GM18505 (cell line): ENCODE measurements around the gene SUPT5H.
"Not testable (repeated sequence)": the region's sequence is repeated elsewhere in the genome, so short reads cannot be mapped to it uniquely, and the experiment has no call there.

Experiments used
- ATAC-seq: cut with Tn5 transposase; IDR thresholded peaks from one replicate; pipeline ENCODE4 v1.9.1; 2021; ENCODE audit not compliant: unreplicated experiment
- POLR2A ChIP-seq: IDR thresholded peaks from 4 replicates; pipeline ENCODE4 v1.6.1; 2011; ENCODE audit warnings: borderline replicate concordance; ENCODE audit not compliant: insufficient read depth, insufficient read length; ENCODE audit errors: extremely low read depth

SUPT5H gene

GRCh38 chr19:39472746-39473442, 27.5 kb downstream of the SUPT5H start:
- no peak for TF ChIP-seq POLR2A

GRCh38 chr19:39473443-39473960, 28.1 kb downstream of the SUPT5H start:
- no peak for ATAC-seq
- no peak for TF ChIP-seq POLR2A

More at GRCh38 chr19:39472746-39473442, 27.5 kb downstream of the SUPT5H start:
- no peak for ATAC-seq

GRCh38 chr19:39474139-39474620, 28.8 kb downstream of the SUPT5H start:
- TF ChIP-seq POLR2A = no peak
- no peak for ATAC-seq

GRCh38 chr19:39475748-39476147, 30.4 kb downstream of the SUPT5H start:
- no peak for ATAC-seq
- TF ChIP-seq POLR2A = peak; percentile 14

DNA sequence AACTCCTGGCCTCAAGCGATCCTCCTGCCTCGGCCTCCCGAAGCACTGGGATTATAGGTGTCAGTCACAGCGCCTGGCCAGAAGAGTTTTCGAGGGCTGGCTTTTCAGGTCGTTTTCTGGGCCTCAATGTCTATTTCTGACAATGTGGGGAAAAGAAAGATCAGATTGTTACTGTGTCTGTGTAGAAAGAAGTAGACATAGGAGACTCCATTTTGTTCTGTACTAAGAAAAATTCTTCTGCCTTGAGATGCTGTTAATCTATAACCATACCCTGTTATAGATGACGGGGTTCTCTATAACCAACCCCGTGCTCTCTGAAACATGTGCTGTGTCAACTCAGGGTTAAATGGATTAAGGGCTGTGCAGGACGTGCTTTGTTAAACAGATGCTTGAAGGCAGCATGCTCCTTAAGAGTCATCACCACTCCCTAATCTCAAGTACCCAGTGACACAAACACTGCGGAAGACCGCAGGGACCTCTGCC, 34.0 kb downstream of the SUPT5H start:
- not testable (repeated sequence) for ATAC-seq

DNA sequence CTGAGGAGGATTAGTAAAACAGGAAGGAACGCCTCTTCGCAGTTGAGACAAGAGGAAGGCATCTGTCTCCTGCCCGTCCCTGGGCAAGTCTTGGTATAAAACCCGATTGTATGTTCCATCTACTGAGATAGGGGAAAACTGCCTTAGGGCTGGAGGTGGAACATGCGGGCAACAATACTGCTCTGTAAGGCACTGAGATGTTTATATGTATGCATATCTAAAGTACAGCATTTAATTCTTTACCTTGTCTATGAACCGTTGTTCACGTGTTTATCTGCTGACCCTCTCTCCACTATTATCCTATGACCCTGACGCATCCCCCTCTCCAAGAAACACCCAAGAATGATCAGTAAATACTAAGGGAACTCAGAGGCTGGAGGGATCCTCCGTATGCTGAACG, 34.5 kb downstream of the SUPT5H start:
- no peak for ATAC-seq
- no peak for TF ChIP-seq POLR2A

DNA sequence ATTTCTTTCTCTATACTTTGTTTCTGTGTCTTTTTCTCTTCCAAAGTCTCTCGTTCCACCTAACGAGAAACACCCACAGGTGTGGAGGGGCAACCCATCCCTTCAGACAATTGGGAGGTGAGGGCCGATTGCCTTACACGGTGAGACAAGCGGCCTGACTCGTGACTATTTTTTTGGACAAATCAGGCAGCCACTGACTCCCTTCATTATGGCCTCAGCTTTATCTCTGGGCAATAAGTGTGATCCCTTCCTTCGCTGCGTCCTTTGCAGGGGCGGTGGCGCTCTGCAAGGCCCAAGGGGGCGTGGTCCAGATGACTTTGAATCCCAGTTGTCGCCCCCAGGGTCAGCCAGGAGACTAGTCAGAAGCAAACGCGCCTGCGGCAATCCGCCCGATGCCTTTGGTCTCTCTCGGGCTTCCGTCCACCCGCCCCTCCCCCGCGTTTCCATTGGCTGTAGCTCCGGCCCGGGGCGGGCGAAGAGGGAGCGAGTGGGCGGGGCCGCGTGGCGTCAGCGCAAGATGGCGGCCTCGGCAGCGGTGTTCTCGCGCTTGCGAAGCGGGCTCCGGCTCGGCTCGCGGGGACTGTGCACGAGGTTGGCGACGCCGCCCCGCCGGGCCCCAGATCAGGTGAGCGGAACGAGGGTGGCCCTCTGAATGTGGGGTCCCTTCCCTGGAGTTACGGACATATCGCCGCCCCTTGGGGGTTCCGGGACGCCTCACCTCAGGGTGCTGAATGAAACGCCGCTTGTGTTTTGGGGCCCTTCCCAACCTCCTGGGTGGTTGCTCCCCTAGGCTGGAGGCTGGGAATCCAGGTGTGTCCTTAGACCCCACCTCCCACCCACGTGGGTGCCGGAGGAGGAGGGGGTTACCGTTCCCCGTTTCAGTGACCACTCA, 35.2 kb downstream of the SUPT5H start, which contains the start of gene TIMM50:
TIMM50 (plus strand) TSS at position 502 of the 892 bp plus-strand sequence; CDS start at position 518, 16 bp downstream.
- peak; percentile 76 for TF ChIP-seq POLR2A
- ATAC-seq = peak; percentile 89

GRCh38 chr19:39481229-39481545, 35.8 kb downstream of the SUPT5H start:
- peak; percentile 2 for ATAC-seq
- TF ChIP-seq POLR2A = no peak

GRCh38 chr19:39481676-39482075, 36.3 kb downstream of the SUPT5H start:
- no peak for ATAC-seq
- TF ChIP-seq POLR2A = no peak

GRCh38 chr19:39483141-39483540, 37.8 kb downstream of the SUPT5H start:
- no peak for TF ChIP-seq POLR2A
- ATAC-seq = no peak

GRCh38 chr19:39489756-39490155, 44.4 kb downstream of the SUPT5H start:
- ATAC-seq = no peak
- no peak for TF ChIP-seq POLR2A

- no peak for ATAC-seq
- TF ChIP-seq POLR2A = no peak
Observed at GRCh38 chr19:39492225-39492624, 46.8 kb downstream of the SUPT5H start.

- TF ChIP-seq POLR2A = no peak
- no peak for ATAC-seq
Observed at GRCh38 chr19:39492788-39493187, 47.4 kb downstream of the SUPT5H start.
